Endothelial cell of umbilical vein (primary cell): ENCODE results near the gene ZNF804B. TPM values are rescaled to one million over a fixed set of nuclear protein-coding genes. Genes with fewer than 3 reads are reported as not detected.

ENCODE experiments used
- BruUV-seq: library from RNA; stranded (reverse); fragments of 400-500 nt; replicated peaks from 2 replicates; lab custom pipeline; 2021; lab: Mats Ljungman, UMichigan
- CTCF ChIA-PET: fragments of 300-600, 350-600 bp; sonication (Branson Sonifier 250); formaldehyde crosslinking; loops from one replicate; lab custom pipeline; 2021; ENCODE audit warnings: antibody characterized with exemption, inconsistent platforms; lab: Charles Lee
- POLR2A ChIA-PET: fragments of 300-600, 350-600 bp; sonication (Branson Sonifier 250); formaldehyde crosslinking; loops from one replicate; lab custom pipeline; 2021; ENCODE audit warnings: antibody characterized with exemption, inconsistent platforms; lab: Charles Lee
- DNase-seq: peaks from one replicate; pipeline ENCODE4 v3.0.0-alpha.2; 2011; ENCODE audit warnings: low read depth, low spot score
- FAIRE-seq: peaks from 2 replicates; lab custom pipeline; 2011; peaks lifted over from hg19 to GRCh38; lab: Jason Lieb, UNC
- H2AFZ ChIP-seq: 2 replicates; pipeline ENCODE4 v1.6.0; 2012; ENCODE audit warnings: low read depth, low read length, control low read depth, inconsistent platforms
- H3K27ac ChIP-seq: 2 replicates; pipeline ENCODE4 v1.5.1; 2011; ENCODE audit warnings: low read depth, mild to moderate bottlenecking, control low read depth, low read length, moderate library complexity; ENCODE audit not compliant: insufficient read depth
- H3K27me3 ChIP-seq, 2 experiments: 2 replicates each; pipeline versions ENCODE4 v1.6.0 to v1.6.1; 2011; ENCODE audit warnings: low read length in 2 of 2, mixed read lengths in 1 of 2; ENCODE audit not compliant: control insufficient read depth in 2 of 2, insufficient read depth in 2 of 2
- H3K36me3 ChIP-seq, 2 experiments: 2 replicates in 1 of 2; 3 replicates in 1 of 2; pipeline ENCODE4 v1.5.1; 2011; ENCODE audit warnings: low read length in 2 of 2, mild to moderate bottlenecking in 1 of 2, moderate library complexity in 1 of 2; ENCODE audit not compliant: control insufficient read depth in 2 of 2, insufficient read depth in 2 of 2; ENCODE audit errors: extremely low read depth in 1 of 2
- H3K4me1 ChIP-seq: 3 replicates; pipeline ENCODE4 v1.5.1; 2011; ENCODE audit warnings: mild to moderate bottlenecking, low read length; ENCODE audit not compliant: control insufficient read depth, insufficient read depth; ENCODE audit errors: extremely low read depth
- H3K4me2 ChIP-seq: 2 replicates; pipeline ENCODE4 v1.6.1; 2011; ENCODE audit warnings: low read length, control low read depth, mixed read lengths; ENCODE audit not compliant: insufficient read depth
- H3K4me3 ChIP-seq, 3 experiments: fragments of 200-600 bp in 1 of 3; sonication (generic), shearing (Covaris generic) in 1 of 3; replicated peaks in 1 of 3; 2 replicates each; pipeline ENCODE4 v1.5.1; 2011 to 2016; ENCODE audit warnings: control low read depth in 3 of 3, low read length in 3 of 3, mild to moderate bottlenecking in 2 of 3, inconsistent platforms in 1 of 3, low read depth in 1 of 3, moderate library complexity in 1 of 3; ENCODE audit not compliant: insufficient read depth in 1 of 3
- H3K79me2 ChIP-seq: 2 replicates; pipeline ENCODE4 v1.6.0; 2012; ENCODE audit warnings: low read length, inconsistent platforms; ENCODE audit not compliant: control insufficient read depth, insufficient read depth
- H3K9ac ChIP-seq: replicated peaks from 2 replicates; pipeline ENCODE3; 2011; ENCODE audit warnings: low read length, control low read depth; ENCODE audit not compliant: insufficient read depth; ENCODE audit errors: extremely low read depth
- H3K9me1 ChIP-seq: replicated peaks from 3 replicates; pipeline ENCODE4 v1.6.0; 2011; ENCODE audit warnings: mild to moderate bottlenecking, low read length; ENCODE audit not compliant: control insufficient read depth, insufficient read depth; ENCODE audit errors: extremely low read depth
- H3K9me3 ChIP-seq: replicated peaks from 2 replicates; pipeline ENCODE4 v1.5.1; 2012; ENCODE audit warnings: low read length, inconsistent platforms; ENCODE audit not compliant: control insufficient read depth, insufficient read depth
- H4K20me1 ChIP-seq: replicated peaks from 2 replicates; pipeline ENCODE3; 2011; ENCODE audit warnings: mild to moderate bottlenecking, low read length; ENCODE audit not compliant: control insufficient read depth, insufficient read depth; ENCODE audit errors: extremely low read depth
- EZH2 ChIP-seq: IDR thresholded peaks from 2 replicates; pipeline ENCODE4 v1.6.1; 2012; ENCODE audit warnings: borderline replicate concordance, low read depth, mild to moderate bottlenecking, moderate library complexity, low read length, inconsistent platforms; ENCODE audit not compliant: severe bottlenecking
- FOS ChIP-seq: IDR thresholded peaks from 2 replicates; pipeline ENCODE4 v1.6.1; 2011; ENCODE audit warnings: mild to moderate bottlenecking, low read length, moderate library complexity, borderline replicate concordance; ENCODE audit not compliant: insufficient read depth
- GATA2 ChIP-seq: IDR thresholded peaks from 2 replicates; pipeline ENCODE4 v1.7.0; 2011; ENCODE audit warnings: low read depth, mild to moderate bottlenecking, moderate library complexity, mixed read lengths, low read length; ENCODE audit not compliant: insufficient read length, insufficient read depth
- JUN ChIP-seq: IDR thresholded peaks from 2 replicates; pipeline ENCODE4 v1.6.1; 2011; ENCODE audit warnings: borderline replicate concordance, low read depth; ENCODE audit not compliant: insufficient read length, insufficient read depth
- MYC ChIP-seq: IDR thresholded peaks from one replicate; pipeline ENCODE4 v1.6.1; 2011; ENCODE audit warnings: mild to moderate bottlenecking, low read depth, low read length
- POLR2A ChIP-seq: IDR thresholded peaks from 2 replicates; pipeline ENCODE4 v1.6.1; 2012; ENCODE audit warnings: low read depth, mild to moderate bottlenecking, control low read depth, low read length
- dilution Hi-C: fragments of 300-500 bp; cut with MboI; formaldehyde crosslinking; loops from one replicate; pipeline ENCODE4 v1.15.0; 2019; ENCODE audit warnings: low sequenced_read_pairs; ENCODE audit not compliant: extremely low pct_ligation_motif_present
- intact Hi-C: fragments of 100-400 bp; cut with micrococcal nuclease; formaldehyde crosslinking; loops from one replicate; pipeline ENCODE4 v1.10.0; 2022
- polyA plus RNA-seq, 4 experiments: library from polyadenylated mRNA; depleted of rRNA in 3 of 4; stranded (reverse) in 3 of 4; unstranded in 1 of 4; fragments of >200 nt; gene quantifications; 2 replicates each; pipeline versions ENCODE4 v1.2.1 to v1.2.3, GENCODE V29; 2011 to 2012; ENCODE audit warnings: missing spikeins in 1 of 4
- total RNA-seq: library from RNA; stranded (reverse); gene quantifications from 2 replicates; pipeline ENCODE4 v1.2.3, GENCODE V29; 2021
- TF ChIP-seq, protein P1 (sequence below): IDR thresholded peaks from 2 replicates; pipeline ENCODE4 v1.6.1; 2011; ENCODE audit not compliant: insufficient read depth, insufficient read length
- TF ChIP-seq, protein P2 (sequence below), 2 donors: IDR thresholded peaks; 1 replicate in 1 of 2; 2 replicates in 1 of 2; pipeline ENCODE4 v1.5.1; 2011; ENCODE audit warnings: low read length in 2 of 2, mild to moderate bottlenecking in 2 of 2, moderate library complexity in 2 of 2, control low read depth in 1 of 2, inconsistent platforms in 1 of 2, low read depth in 1 of 2; ENCODE audit not compliant: insufficient read depth in 1 of 2; ENCODE audit errors: extremely low read depth in 1 of 2

Gene ZNF804B
- total and polyA plus RNA-seq, 2 donors (not counting 3 experiments of a cell fraction or from before 2014, with no cell fraction given), result not detected

DNA sequence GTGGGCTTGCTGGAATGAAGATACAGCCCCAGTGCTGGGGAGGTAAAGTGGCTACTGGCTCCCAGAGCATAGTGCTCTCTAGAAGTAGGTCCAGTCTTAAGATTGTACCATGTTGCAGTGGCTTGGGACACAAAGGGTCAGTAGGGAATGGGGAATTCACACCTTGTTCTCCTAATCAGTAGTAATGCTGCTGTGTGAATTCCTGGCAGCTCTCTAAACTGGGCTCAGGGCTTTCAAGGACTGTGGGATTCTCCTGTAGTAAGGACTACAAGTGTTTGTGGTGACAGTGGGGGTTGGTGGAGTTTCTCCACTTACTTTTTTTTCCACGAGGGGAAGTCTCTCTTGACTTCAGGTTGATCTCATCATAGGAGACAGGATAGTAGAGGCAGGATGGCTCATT, 262.2 kb downstream of the ZNF804B start:
- Histone ChIP-seq H3K9me3 (no peaks in the 10 kb centered on the region), H4K20me1 (no peaks in the 10 kb centered on the region), H3K36me3 (no peaks in the 10 kb centered on the region), H3K9me1 (no peaks in the 10 kb centered on the region), H3K9ac (no peak overlapping the region), H3K4me1 (no peaks in the 10 kb centered on the region), H2AFZ (no peak overlapping the region), H3K27ac (no peak overlapping the region), H3K27me3 (no peaks in the 10 kb centered on the region), H3K4me2 (no peak overlapping the region), H3K4me3 (no peak overlapping the region), H3K79me2 (no peaks in the 10 kb centered on the region)
- dilution Hi-C loops (no loop called here), intact Hi-C loops (no loop called here)
- CTCF ChIA-PET, result no interaction called here
- no peak for DNase-seq
- no TSS peak for BruUV-seq
- TF ChIP-seq, protein P1, sequence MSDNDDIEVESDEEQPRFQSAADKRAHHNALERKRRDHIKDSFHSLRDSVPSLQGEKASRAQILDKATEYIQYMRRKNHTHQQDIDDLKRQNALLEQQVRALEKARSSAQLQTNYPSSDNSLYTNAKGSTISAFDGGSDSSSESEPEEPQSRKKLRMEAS, result no peak
- TF ChIP-seq JUN (no peak), POLR2A (no peak), MYC (no peak), GATA2 (no peak), EZH2 (no peak), FOS (no peak)
- TF ChIP-seq, protein P2, sequence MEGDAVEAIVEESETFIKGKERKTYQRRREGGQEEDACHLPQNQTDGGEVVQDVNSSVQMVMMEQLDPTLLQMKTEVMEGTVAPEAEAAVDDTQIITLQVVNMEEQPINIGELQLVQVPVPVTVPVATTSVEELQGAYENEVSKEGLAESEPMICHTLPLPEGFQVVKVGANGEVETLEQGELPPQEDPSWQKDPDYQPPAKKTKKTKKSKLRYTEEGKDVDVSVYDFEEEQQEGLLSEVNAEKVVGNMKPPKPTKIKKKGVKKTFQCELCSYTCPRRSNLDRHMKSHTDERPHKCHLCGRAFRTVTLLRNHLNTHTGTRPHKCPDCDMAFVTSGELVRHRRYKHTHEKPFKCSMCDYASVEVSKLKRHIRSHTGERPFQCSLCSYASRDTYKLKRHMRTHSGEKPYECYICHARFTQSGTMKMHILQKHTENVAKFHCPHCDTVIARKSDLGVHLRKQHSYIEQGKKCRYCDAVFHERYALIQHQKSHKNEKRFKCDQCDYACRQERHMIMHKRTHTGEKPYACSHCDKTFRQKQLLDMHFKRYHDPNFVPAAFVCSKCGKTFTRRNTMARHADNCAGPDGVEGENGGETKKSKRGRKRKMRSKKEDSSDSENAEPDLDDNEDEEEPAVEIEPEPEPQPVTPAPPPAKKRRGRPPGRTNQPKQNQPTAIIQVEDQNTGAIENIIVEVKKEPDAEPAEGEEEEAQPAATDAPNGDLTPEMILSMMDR (IDR thresholded peaks at IDR 0.05; ENCODE audit: extremely low read depth in 1 of 2, insufficient read depth in 1 of 2, low read depth in 1 of 2, low read length in 2 of 2), result no peak
- FAIRE-seq, result no peak
- POLR2A ChIA-PET, result no interaction called here
